Measurements from ENCODE around the gene OXT. TPM values are rescaled to one million over a fixed set of nuclear protein-coding genes. Genes with fewer than 3 reads are reported as not detected.

OXT gene
- total and polyA plus RNA-seq, 11 donors = 0.67 TPM; not detected in 10

DNA sequence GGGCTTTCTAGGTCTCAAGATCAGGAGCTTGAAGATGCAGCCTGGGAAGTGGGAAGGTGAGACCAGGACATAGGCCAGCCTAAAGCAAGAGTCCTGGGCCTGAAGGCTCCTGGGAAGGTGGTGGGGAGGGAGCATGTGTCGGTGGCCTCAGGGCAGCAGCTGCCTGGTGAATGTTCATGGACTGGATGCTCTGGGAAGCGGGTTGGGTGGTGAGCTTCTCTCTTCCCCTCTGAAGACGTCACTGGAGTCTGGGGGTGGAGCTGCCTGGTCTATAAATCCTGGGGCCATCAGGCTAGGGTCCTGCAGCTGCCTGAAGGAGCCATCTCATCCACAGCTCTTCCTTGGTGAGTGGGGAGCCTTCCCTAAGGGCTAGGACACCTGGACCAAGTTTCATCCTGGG is 28.1 kb upstream of the OXT start, which contains the start of gene GNRH2:
Gene GNRH2 (plus strand): TSS at position 301 of the 400 bp plus-strand sequence. CDS start 793 bp downstream, outside the sequence.
- H3K36me3 ChIP-seq = peaks cover 0 to 34% (median 31%) of the 10 kb centered on the region in 9 donors
- H3K4me1 ChIP-seq = peaks cover 0 to 39% (median 26%) of the 10 kb centered on the region in 12 donors
- DNase-seq (no peak), ATAC-seq (no peak)
- no peaks in the 10 kb centered on the region for H3K9me3 ChIP-seq
- intact Hi-C loops (cut with DNase I) = no loop called here
- no peak for TF ChIP-seq POLR2A (IDR thresholded peaks at IDR 0.05)
- TF ChIP-seq, protein P1, sequence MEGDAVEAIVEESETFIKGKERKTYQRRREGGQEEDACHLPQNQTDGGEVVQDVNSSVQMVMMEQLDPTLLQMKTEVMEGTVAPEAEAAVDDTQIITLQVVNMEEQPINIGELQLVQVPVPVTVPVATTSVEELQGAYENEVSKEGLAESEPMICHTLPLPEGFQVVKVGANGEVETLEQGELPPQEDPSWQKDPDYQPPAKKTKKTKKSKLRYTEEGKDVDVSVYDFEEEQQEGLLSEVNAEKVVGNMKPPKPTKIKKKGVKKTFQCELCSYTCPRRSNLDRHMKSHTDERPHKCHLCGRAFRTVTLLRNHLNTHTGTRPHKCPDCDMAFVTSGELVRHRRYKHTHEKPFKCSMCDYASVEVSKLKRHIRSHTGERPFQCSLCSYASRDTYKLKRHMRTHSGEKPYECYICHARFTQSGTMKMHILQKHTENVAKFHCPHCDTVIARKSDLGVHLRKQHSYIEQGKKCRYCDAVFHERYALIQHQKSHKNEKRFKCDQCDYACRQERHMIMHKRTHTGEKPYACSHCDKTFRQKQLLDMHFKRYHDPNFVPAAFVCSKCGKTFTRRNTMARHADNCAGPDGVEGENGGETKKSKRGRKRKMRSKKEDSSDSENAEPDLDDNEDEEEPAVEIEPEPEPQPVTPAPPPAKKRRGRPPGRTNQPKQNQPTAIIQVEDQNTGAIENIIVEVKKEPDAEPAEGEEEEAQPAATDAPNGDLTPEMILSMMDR (IDR thresholded peaks at IDR 0.05) = no peak
- WGBS, 4 donors = 79 to 92% (median 88%) methylated on average over 3 of the region's 3 CpGs
- no peak within 1 kb of the TSS for H3K4me3 ChIP-seq
- H3K27ac ChIP-seq = peak within 1 kb of the TSS in 11 of 12 donors; percentile 48 to 94 (median 66)
- no peaks in the 10 kb centered on the region for H3K27me3 ChIP-seq

DNA sequence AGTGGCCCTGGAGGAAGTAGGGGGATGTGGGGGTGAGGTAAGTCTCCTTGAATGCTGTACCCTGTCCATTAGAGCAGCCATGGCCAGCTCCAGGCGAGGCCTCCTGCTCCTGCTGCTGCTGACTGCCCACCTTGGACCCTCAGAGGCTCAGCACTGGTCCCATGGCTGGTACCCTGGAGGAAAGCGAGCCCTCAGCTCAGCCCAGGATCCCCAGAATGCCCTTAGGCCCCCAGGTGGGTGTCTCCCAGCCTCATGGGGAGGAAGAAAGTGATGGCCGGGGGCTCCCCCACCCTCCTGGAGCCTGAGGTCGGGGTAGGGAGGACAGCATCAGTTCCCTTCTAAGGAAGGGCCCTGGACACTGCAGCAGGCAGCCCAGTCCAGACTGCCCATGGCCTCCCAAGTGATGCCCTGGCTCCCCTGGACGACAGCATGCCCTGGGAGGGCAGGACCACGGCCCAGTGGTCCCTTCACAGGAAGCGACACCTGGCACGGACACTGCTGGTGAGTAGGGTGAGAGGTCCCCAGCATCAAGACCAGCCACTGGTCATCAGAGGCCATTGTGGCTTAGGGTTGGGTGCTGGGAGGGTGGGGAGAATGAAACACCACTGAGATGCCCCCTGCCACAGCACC is 27.0 kb upstream of the OXT start:
- no peak for ATAC-seq
- peak overlapping the region in 6 of 12 donors; percentile 91 to 97 (median 94) for H3K27ac ChIP-seq
- intact Hi-C loops (cut with DNase I) = no loop called here

DNA sequence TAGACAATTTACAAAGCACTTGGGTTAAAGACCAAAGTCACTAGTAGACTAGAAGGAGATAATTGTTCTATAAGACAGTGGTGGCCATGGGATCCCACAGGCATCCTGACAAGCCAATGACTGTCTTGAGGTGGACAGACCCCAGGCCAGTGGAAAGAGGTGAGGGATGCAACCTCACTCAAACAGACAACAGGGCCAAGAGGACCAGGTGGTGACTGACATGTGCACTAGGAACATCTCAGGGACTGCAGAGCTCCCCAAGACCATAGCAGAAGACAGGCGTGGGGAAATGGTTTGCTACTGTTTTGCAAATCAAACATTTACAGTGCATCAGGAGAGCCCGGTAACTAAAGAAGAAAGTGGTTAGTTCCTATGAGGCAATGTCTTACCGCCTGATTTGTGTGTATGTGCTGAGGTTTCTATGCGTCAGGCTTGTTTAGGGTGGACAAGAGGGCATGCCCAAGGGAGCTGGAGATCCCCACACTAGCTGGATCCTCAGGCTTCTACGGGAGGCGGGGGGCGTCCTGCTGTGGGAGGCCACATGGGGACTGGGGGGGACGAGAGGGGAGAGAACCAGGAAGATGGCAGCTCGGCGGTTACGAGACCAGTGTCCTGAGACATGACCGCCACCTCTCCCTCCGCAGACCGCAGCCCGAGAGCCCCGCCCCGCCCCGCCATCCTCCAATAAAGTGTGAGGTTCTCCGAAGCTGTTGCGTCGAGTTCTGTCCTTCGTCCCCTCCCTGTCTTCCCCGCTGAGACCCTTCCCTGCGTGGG is 26.2 kb upstream of the OXT start:
- intact Hi-C loops (cut with DNase I) = no loop called here
- peak overlapping the region; percentile 58 to 99 (median 88) for H3K4me3 ChIP-seq
- 4 to 7% (median 5%) methylated on average over 19 to 24 of the region's 24 CpGs for WGBS, 4 donors
- peak overlapping the region; percentile 86 to 97 (median 92) for H3K27ac ChIP-seq
- peak; percentile 65 to 78 (median 78) for ATAC-seq
- no peaks in the 10 kb centered on the region for H3K9me3 ChIP-seq
- no peaks in the 10 kb centered on the region for H3K27me3 ChIP-seq
- DNase-seq = peak in 1 of 5 donors; percentile 89
- H3K4me1 ChIP-seq = peaks cover 0 to 39% (median 26%) of the 10 kb centered on the region in 12 donors
- H3K36me3 ChIP-seq = peaks cover 0 to 34% (median 29%) of the 10 kb centered on the region in 9 donors
- TF ChIP-seq, protein P1 (IDR thresholded peaks at IDR 0.05) = no peak
- no peak for TF ChIP-seq POLR2A (IDR thresholded peaks at IDR 0.05)

More for the DNA sequence above, 27.0 kb upstream of the OXT start:
- Histone ChIP-seq H3K4me1 (peaks cover 0 to 39% (median 26%) of the 10 kb centered on the region in 12 donors), H3K4me3 (peak overlapping the region in 1 of 12 donors; percentile 77), H3K27me3 (no peaks in the 10 kb centered on the region), H3K9me3 (no peaks in the 10 kb centered on the region), H3K36me3 (peaks cover 0 to 34% (median 30%) of the 10 kb centered on the region in 9 donors)
- WGBS, 4 donors = 94 to 100% (median 96%) methylated on average over 8 of the region's 8 CpGs
- TF ChIP-seq, protein P1 (IDR thresholded peaks at IDR 0.05) = no peak
- TF ChIP-seq POLR2A (IDR thresholded peaks at IDR 0.05) = no peak
- peak in 1 of 5 donors; percentile 37 for DNase-seq
